ENCODE measurements around the gene ATP5PF.
"Not testable (repeated sequence)": the region's sequence is repeated elsewhere in the genome, so short reads cannot be mapped to it uniquely, and the experiment has no call there.

Gene ATP5PF

GRCh38 chr21:25750085-25750484, 15.4 kb upstream of the ATP5PF start:
- Histone ChIP-seq H3K4me3 (ENCODE audit: low read length) (no peak overlapping the region), H3K27me3 (ENCODE audit: control insufficient read depth, insufficient read depth, low read length) (no peaks in the 10 kb centered on the region), H3K4me1 (ENCODE audit: control insufficient read depth, insufficient read depth, low read length) (no peaks in the 10 kb centered on the region), H3K9ac (ENCODE audit: low read length) (no peak overlapping the region), H3K27ac (ENCODE audit: low read depth, low read length) (no peak overlapping the region), H3K36me3 (ENCODE audit: control insufficient read depth, insufficient read depth, low read length) (peaks cover 2% of the 10 kb centered on the region)

- no peaks in the 10 kb centered on the region for H3K4me1 ChIP-seq (ENCODE audit: control insufficient read depth, insufficient read depth, low read length)
- no peak overlapping the region for H3K4me3 ChIP-seq (ENCODE audit: low read length)
- peaks cover 2% of the 10 kb centered on the region for H3K36me3 ChIP-seq (ENCODE audit: control insufficient read depth, insufficient read depth, low read length)
- H3K27me3 ChIP-seq (ENCODE audit: control insufficient read depth, insufficient read depth, low read length), result no peaks in the 10 kb centered on the region
- H3K27ac ChIP-seq (ENCODE audit: low read depth, low read length), result no peak overlapping the region
- H3K9ac ChIP-seq (ENCODE audit: low read length), result no peak overlapping the region
Measured at GRCh38 chr21:25744854-25745253, 10.2 kb upstream of the ATP5PF start.

GRCh38 chr21:25742900-25743299, 8.2 kb upstream of the ATP5PF start:
- no peaks in the 10 kb centered on the region for H3K4me1 ChIP-seq (ENCODE audit: control insufficient read depth, insufficient read depth, low read length)
- H3K27ac ChIP-seq (ENCODE audit: low read depth, low read length), result no peak overlapping the region
- H3K4me3 ChIP-seq (ENCODE audit: low read length), result no peak overlapping the region
- no peak overlapping the region for H3K9ac ChIP-seq (ENCODE audit: low read length)
- no peaks in the 10 kb centered on the region for H3K27me3 ChIP-seq (ENCODE audit: control insufficient read depth, insufficient read depth, low read length)
- peaks cover 3% of the 10 kb centered on the region for H3K36me3 ChIP-seq (ENCODE audit: control insufficient read depth, insufficient read depth, low read length)

GRCh38 chr21:25737421-25737820, 2.7 kb upstream of the ATP5PF start:
- no peaks in the 10 kb centered on the region for H3K27me3 ChIP-seq (ENCODE audit: control insufficient read depth, insufficient read depth, low read length)
- H3K27ac ChIP-seq (ENCODE audit: low read depth, low read length), result no peak overlapping the region
- peaks cover 19% of the 10 kb centered on the region for H3K4me1 ChIP-seq (ENCODE audit: control insufficient read depth, insufficient read depth, low read length)
- no peak overlapping the region for H3K4me3 ChIP-seq (ENCODE audit: low read length)
- no peak overlapping the region for H3K9ac ChIP-seq (ENCODE audit: low read length)
- H3K36me3 ChIP-seq (ENCODE audit: control insufficient read depth, insufficient read depth, low read length), result peaks cover 3% of the 10 kb centered on the region

GRCh38 chr21:25735646-25736597, 1.2 kb upstream of the ATP5PF start:
- Histone ChIP-seq H3K4me3 (ENCODE audit: low read length) (peak overlapping the region; percentile 99), H3K36me3 (ENCODE audit: control insufficient read depth, insufficient read depth, low read length) (peaks cover 3% of the 10 kb centered on the region), H3K27me3 (ENCODE audit: control insufficient read depth, insufficient read depth, low read length) (no peaks in the 10 kb centered on the region), H3K27ac (ENCODE audit: low read depth, low read length) (peak overlapping the region; percentile 100), H3K9ac (ENCODE audit: low read length) (peak overlapping the region; percentile 99), H3K4me1 (ENCODE audit: control insufficient read depth, insufficient read depth, low read length) (peaks cover 19% of the 10 kb centered on the region)

- H3K4me3 ChIP-seq (ENCODE audit: low read length), result peak overlapping the region; percentile 99
- H3K27me3 ChIP-seq (ENCODE audit: control insufficient read depth, insufficient read depth, low read length), result no peaks in the 10 kb centered on the region
- H3K4me1 ChIP-seq (ENCODE audit: control insufficient read depth, insufficient read depth, low read length), result peaks cover 19% of the 10 kb centered on the region
- no peaks in the 10 kb centered on the region for H3K36me3 ChIP-seq (ENCODE audit: control insufficient read depth, insufficient read depth, low read length)
- peak overlapping the region; percentile 100 for H3K27ac ChIP-seq (ENCODE audit: low read depth, low read length)
- H3K9ac ChIP-seq (ENCODE audit: low read length), result peak overlapping the region; percentile 98
Measured at GRCh38 chr21:25734654-25734903, 125 bp downstream of the ATP5PF start.

GRCh38 chr21:25733859-25734653, 648 bp downstream of the ATP5PF start:
- peak overlapping the region; percentile 100 for H3K27ac ChIP-seq (ENCODE audit: low read depth, low read length)
- H3K4me3 ChIP-seq (ENCODE audit: low read length), result peak overlapping the region; percentile 99
- no peaks in the 10 kb centered on the region for H3K27me3 ChIP-seq (ENCODE audit: control insufficient read depth, insufficient read depth, low read length)
- H3K9ac ChIP-seq (ENCODE audit: low read length), result peak overlapping the region; percentile 98
- no peaks in the 10 kb centered on the region for H3K36me3 ChIP-seq (ENCODE audit: control insufficient read depth, insufficient read depth, low read length)
- H3K4me1 ChIP-seq (ENCODE audit: control insufficient read depth, insufficient read depth, low read length), result peaks cover 19% of the 10 kb centered on the region

- Histone ChIP-seq H3K9ac (ENCODE audit: low read length) (no peak overlapping the region), H3K27ac (ENCODE audit: low read depth, low read length) (no peak overlapping the region), H3K27me3 (ENCODE audit: control insufficient read depth, insufficient read depth, low read length) (no peaks in the 10 kb centered on the region), H3K4me3 (ENCODE audit: low read length) (no peak overlapping the region), H3K36me3 (ENCODE audit: control insufficient read depth, insufficient read depth, low read length) (peaks cover 18% of the 10 kb centered on the region), H3K4me1 (ENCODE audit: control insufficient read depth, insufficient read depth, low read length) (peaks cover 16% of the 10 kb centered on the region)
Measured at GRCh38 chr21:25732091-25732760, 2.5 kb downstream of the ATP5PF start.

GRCh38 chr21:25722631-25723030, 12.1 kb downstream of the ATP5PF start:
- no peak overlapping the region for H3K4me3 ChIP-seq (ENCODE audit: low read length)
- no peak overlapping the region for H3K9ac ChIP-seq (ENCODE audit: low read length)
- no peak overlapping the region for H3K27ac ChIP-seq (ENCODE audit: low read depth, low read length)
- peaks cover 31% of the 10 kb centered on the region for H3K36me3 ChIP-seq (ENCODE audit: control insufficient read depth, insufficient read depth, low read length)
- H3K27me3 ChIP-seq (ENCODE audit: control insufficient read depth, insufficient read depth, low read length), result no peaks in the 10 kb centered on the region
- H3K4me1 ChIP-seq (ENCODE audit: control insufficient read depth, insufficient read depth, low read length), result no peaks in the 10 kb centered on the region

GRCh38 chr21:25721987-25722386, 12.7 kb downstream of the ATP5PF start:
- Histone ChIP-seq H3K9ac (ENCODE audit: low read length) (no peak overlapping the region), H3K27ac (ENCODE audit: low read depth, low read length) (peak overlapping the region; percentile 1), H3K36me3 (ENCODE audit: control insufficient read depth, insufficient read depth, low read length) (peaks cover 24% of the 10 kb centered on the region), H3K4me1 (ENCODE audit: control insufficient read depth, insufficient read depth, low read length) (no peaks in the 10 kb centered on the region), H3K4me3 (ENCODE audit: low read length) (no peak overlapping the region), H3K27me3 (ENCODE audit: control insufficient read depth, insufficient read depth, low read length) (no peaks in the 10 kb centered on the region)

GRCh38 chr21:25717491-25718147, 17.1 kb downstream of the ATP5PF start:
- Histone ChIP-seq H3K9ac (ENCODE audit: low read length) (no peak overlapping the region), H3K27me3 (ENCODE audit: control insufficient read depth, insufficient read depth, low read length) (no peaks in the 10 kb centered on the region), H3K4me1 (ENCODE audit: control insufficient read depth, insufficient read depth, low read length) (no peaks in the 10 kb centered on the region), H3K27ac (ENCODE audit: low read depth, low read length) (no peak overlapping the region), H3K4me3 (ENCODE audit: low read length) (no peak overlapping the region), H3K36me3 (ENCODE audit: control insufficient read depth, insufficient read depth, low read length) (peaks cover 8% of the 10 kb centered on the region)

- not testable (repeated sequence) for H3K27ac ChIP-seq (ENCODE audit: low read depth, low read length); H3K27me3 ChIP-seq (ENCODE audit: control insufficient read depth, insufficient read depth, low read length); H3K4me3 ChIP-seq (ENCODE audit: low read length); H3K36me3 ChIP-seq (ENCODE audit: control insufficient read depth, insufficient read depth, low read length); H3K4me1 ChIP-seq (ENCODE audit: control insufficient read depth, insufficient read depth, low read length); H3K9ac ChIP-seq (ENCODE audit: low read length)
Measured at GRCh38 chr21:25714066-25714465, 20.6 kb downstream of the ATP5PF start.

All from rectal smooth muscle tissue (tissue), 1 donor.